ENCODE measurements around the gene PLSCR2. TPM values are rescaled to one million over a fixed set of nuclear protein-coding genes. Genes with fewer than 3 reads are reported as not detected.
"Not testable (repeated sequence)": the region's sequence is repeated elsewhere in the genome, so short reads cannot be mapped to it uniquely, and the experiment has no call there.

Gene PLSCR2
- total and polyA plus RNA-seq, 4 donors = 0.25 TPM; not detected in 3

DNA sequence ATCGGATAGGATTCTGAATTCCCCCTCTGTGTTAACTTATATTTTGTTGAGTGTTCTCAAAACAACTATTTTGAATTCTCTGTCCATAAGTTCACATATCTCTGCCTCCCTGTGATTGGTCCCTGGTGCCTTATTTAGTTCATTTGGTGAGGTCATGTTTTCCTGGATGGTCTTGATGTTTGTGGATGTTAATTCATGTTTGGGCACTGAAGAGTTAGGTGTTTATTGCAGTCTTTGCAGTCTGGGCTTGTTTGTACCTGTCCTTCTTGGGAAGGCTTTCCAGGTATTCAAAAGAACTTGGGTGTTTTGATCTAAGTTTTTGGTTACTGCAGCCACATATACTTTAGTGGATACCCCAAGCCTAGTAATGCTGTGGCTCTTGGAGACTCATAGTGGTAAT lies 23.3 kb downstream of the PLSCR2 start:
- no peak overlapping the region for H3K27ac ChIP-seq (ENCODE audit: low read depth in 1 of 2, low read length in 2 of 2)
- no peak overlapping the region for H3K4me3 ChIP-seq (ENCODE audit: low read depth in 1 of 3, low read length in 3 of 3)
- TF ChIP-seq SP1 (IDR thresholded peaks at IDR 0.05) = no peak
- TF ChIP-seq RXRA (IDR thresholded peaks at IDR 0.05) = no peak
- TF ChIP-seq, protein P1, sequence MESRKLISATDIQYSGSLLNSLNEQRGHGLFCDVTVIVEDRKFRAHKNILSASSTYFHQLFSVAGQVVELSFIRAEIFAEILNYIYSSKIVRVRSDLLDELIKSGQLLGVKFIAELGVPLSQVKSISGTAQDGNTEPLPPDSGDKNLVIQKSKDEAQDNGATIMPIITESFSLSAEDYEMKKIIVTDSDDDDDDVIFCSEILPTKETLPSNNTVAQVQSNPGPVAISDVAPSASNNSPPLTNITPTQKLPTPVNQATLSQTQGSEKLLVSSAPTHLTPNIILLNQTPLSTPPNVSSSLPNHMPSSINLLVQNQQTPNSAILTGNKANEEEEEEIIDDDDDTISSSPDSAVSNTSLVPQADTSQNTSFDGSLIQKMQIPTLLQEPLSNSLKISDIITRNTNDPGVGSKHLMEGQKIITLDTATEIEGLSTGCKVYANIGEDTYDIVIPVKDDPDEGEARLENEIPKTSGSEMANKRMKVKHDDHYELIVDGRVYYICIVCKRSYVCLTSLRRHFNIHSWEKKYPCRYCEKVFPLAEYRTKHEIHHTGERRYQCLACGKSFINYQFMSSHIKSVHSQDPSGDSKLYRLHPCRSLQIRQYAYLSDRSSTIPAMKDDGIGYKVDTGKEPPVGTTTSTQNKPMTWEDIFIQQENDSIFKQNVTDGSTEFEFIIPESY (IDR thresholded peaks at IDR 0.05) = no peak
- TF ChIP-seq, protein P2, sequence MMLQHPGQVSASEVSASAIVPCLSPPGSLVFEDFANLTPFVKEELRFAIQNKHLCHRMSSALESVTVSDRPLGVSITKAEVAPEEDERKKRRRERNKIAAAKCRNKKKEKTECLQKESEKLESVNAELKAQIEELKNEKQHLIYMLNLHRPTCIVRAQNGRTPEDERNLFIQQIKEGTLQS (IDR thresholded peaks at IDR 0.05) = no peak
- TF ChIP-seq HNF4G (IDR thresholded peaks at IDR 0.05) = no peak
- no peak for TF ChIP-seq TAF1 (conservative IDR thresholded peaks at IDR 0.05)
- TF ChIP-seq, protein P3, sequence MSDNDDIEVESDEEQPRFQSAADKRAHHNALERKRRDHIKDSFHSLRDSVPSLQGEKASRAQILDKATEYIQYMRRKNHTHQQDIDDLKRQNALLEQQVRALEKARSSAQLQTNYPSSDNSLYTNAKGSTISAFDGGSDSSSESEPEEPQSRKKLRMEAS (IDR thresholded peaks at IDR 0.05) = no peak
- TF ChIP-seq, protein P4, sequence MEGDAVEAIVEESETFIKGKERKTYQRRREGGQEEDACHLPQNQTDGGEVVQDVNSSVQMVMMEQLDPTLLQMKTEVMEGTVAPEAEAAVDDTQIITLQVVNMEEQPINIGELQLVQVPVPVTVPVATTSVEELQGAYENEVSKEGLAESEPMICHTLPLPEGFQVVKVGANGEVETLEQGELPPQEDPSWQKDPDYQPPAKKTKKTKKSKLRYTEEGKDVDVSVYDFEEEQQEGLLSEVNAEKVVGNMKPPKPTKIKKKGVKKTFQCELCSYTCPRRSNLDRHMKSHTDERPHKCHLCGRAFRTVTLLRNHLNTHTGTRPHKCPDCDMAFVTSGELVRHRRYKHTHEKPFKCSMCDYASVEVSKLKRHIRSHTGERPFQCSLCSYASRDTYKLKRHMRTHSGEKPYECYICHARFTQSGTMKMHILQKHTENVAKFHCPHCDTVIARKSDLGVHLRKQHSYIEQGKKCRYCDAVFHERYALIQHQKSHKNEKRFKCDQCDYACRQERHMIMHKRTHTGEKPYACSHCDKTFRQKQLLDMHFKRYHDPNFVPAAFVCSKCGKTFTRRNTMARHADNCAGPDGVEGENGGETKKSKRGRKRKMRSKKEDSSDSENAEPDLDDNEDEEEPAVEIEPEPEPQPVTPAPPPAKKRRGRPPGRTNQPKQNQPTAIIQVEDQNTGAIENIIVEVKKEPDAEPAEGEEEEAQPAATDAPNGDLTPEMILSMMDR (IDR thresholded peaks at IDR 0.05; ENCODE audit: low read depth, low read length, missing input control) = no peak
- no peak for TF ChIP-seq JUND (IDR thresholded peaks at IDR 0.05)
- no peak for TF ChIP-seq EGR1 (IDR thresholded peaks at IDR 0.05; ENCODE audit: low read depth in 2 of 2)
- no peak for TF ChIP-seq FOXA1 (IDR thresholded peaks at IDR 0.05)
- no peak for TF ChIP-seq HNF4A (conservative IDR thresholded peaks at IDR 0.05)
- TF ChIP-seq, protein P5, sequence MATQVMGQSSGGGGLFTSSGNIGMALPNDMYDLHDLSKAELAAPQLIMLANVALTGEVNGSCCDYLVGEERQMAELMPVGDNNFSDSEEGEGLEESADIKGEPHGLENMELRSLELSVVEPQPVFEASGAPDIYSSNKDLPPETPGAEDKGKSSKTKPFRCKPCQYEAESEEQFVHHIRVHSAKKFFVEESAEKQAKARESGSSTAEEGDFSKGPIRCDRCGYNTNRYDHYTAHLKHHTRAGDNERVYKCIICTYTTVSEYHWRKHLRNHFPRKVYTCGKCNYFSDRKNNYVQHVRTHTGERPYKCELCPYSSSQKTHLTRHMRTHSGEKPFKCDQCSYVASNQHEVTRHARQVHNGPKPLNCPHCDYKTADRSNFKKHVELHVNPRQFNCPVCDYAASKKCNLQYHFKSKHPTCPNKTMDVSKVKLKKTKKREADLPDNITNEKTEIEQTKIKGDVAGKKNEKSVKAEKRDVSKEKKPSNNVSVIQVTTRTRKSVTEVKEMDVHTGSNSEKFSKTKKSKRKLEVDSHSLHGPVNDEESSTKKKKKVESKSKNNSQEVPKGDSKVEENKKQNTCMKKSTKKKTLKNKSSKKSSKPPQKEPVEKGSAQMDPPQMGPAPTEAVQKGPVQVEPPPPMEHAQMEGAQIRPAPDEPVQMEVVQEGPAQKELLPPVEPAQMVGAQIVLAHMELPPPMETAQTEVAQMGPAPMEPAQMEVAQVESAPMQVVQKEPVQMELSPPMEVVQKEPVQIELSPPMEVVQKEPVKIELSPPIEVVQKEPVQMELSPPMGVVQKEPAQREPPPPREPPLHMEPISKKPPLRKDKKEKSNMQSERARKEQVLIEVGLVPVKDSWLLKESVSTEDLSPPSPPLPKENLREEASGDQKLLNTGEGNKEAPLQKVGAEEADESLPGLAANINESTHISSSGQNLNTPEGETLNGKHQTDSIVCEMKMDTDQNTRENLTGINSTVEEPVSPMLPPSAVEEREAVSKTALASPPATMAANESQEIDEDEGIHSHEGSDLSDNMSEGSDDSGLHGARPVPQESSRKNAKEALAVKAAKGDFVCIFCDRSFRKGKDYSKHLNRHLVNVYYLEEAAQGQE (IDR thresholded peaks at IDR 0.05) = no peak
- no peak for TF ChIP-seq GABPA (IDR thresholded peaks at IDR 0.05 in 1 of 2, conservative IDR thresholded peaks at IDR 0.05 in 1 of 2)
- no peak for TF ChIP-seq RAD21 (IDR thresholded peaks at IDR 0.05)
- 92% methylated on average over 1 of the region's 1 CpG for WGBS
- H3K27me3 ChIP-seq (ENCODE audit: control insufficient read depth in 4 of 4, insufficient read depth in 4 of 4, low read length in 3 of 4) = no peaks in the 10 kb centered on the region
- no peaks in the 10 kb centered on the region for H3K36me3 ChIP-seq (ENCODE audit: control insufficient read depth in 4 of 4, insufficient read depth in 3 of 4, low read depth in 1 of 4, low read length in 3 of 4)
- DNase-seq (ENCODE audit: low spot score) = no peak
- H3K4me1 ChIP-seq (ENCODE audit: control insufficient read depth in 4 of 4, insufficient read depth in 4 of 4, low read length in 3 of 4) = no peaks in the 10 kb centered on the region
- H3K9me3 ChIP-seq (ENCODE audit: control insufficient read depth in 4 of 4, low read length in 3 of 4) = peaks cover 5 to 15% (median 8%) of the 10 kb centered on the region in 4 donors
- H3K9ac ChIP-seq (ENCODE audit: low read depth in 1 of 2, low read length in 2 of 2) = no peak overlapping the region

DNA sequence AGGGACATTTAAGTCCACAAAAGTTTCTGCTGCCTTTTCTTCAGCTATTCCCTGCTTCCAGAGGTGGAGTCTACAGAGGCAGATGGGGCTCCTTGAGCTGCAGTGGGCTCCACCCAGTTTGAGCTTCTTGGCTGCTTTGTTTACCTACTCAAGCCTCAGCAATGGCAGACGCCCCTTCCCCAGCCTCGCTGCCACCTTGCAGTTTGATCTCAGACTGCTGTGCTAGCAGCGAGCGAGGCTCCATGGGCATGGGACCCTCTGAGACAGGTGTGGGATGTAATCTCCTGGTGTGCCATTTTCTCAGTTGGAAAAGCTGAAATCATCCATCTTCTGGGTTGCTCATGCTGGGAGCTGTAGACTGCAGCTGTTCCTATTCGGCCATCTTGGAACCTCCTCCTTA lies 29.1 kb downstream of the PLSCR2 start:
- H3K27ac ChIP-seq (ENCODE audit: low read depth in 1 of 2, low read length in 2 of 2); H3K9ac ChIP-seq (ENCODE audit: low read depth in 1 of 2, low read length in 2 of 2); H3K27me3 ChIP-seq (ENCODE audit: control insufficient read depth in 4 of 4, insufficient read depth in 4 of 4, low read length in 3 of 4); H3K4me1 ChIP-seq (ENCODE audit: control insufficient read depth in 4 of 4, insufficient read depth in 4 of 4, low read length in 3 of 4); H3K9me3 ChIP-seq (ENCODE audit: control insufficient read depth in 4 of 4, low read length in 3 of 4); H3K36me3 ChIP-seq (ENCODE audit: control insufficient read depth in 4 of 4, insufficient read depth in 3 of 4, low read depth in 1 of 4, low read length in 3 of 4); DNase-seq (ENCODE audit: low spot score); H3K4me3 ChIP-seq (ENCODE audit: low read depth in 1 of 3, low read length in 3 of 3): not testable (repeated sequence)
- 78% methylated on average over 5 of the region's 5 CpGs for WGBS

Measured in liver (tissue), 9 donors.